GM18870 (cell line): ENCODE results near the gene PRR22.

Experiments used
- ATAC-seq: cut with Tn5 transposase; IDR thresholded peaks from one replicate; pipeline ENCODE4 v1.9.1; 2021; ENCODE audit warnings: moderate library complexity; ENCODE audit not compliant: unreplicated experiment

The PRR22 gene

GRCh38 chr19:5814123-5814851 is 29.7 kb upstream of the PRR22 start:
- ATAC-seq, result no peak

- no peak for ATAC-seq
Observed at GRCh38 chr19:5811117-5811516, 26.6 kb upstream of the PRR22 start.

GRCh38 chr19:5809469-5809868 is 24.9 kb upstream of the PRR22 start:
- no peak for ATAC-seq

- ATAC-seq, result no peak
Observed at GRCh38 chr19:5809053-5809452, 24.5 kb upstream of the PRR22 start.

GRCh38 chr19:5808120-5808816 is 23.7 kb upstream of the PRR22 start:
- ATAC-seq, result no peak

- no peak for ATAC-seq
Observed at GRCh38 chr19:5806905-5807304, 22.4 kb upstream of the PRR22 start.

GRCh38 chr19:5806133-5806489 is 21.6 kb upstream of the PRR22 start:
- ATAC-seq, result no peak

GRCh38 chr19:5805462-5806132 is 21.1 kb upstream of the PRR22 start:
- no peak for ATAC-seq

GRCh38 chr19:5804516-5805461 is 20.2 kb upstream of the PRR22 start, which contains the start of gene NRTN:
Gene NRTN, plus strand, starts transcription at chr19:5805067. Its CDS starts 19,099 bp downstream, at chr19:5824166.
- no peak for ATAC-seq

- no peak for ATAC-seq
Observed at GRCh38 chr19:5803752-5804515, 19.4 kb upstream of the PRR22 start.

GRCh38 chr19:5803441-5803751 is 18.9 kb upstream of the PRR22 start:
- no peak for ATAC-seq

- ATAC-seq, result no peak
Observed at GRCh38 chr19:5801796-5802619, 17.5 kb upstream of the PRR22 start.

- ATAC-seq, result no peak
Observed at GRCh38 chr19:5800361-5801270, 16.1 kb upstream of the PRR22 start.

GRCh38 chr19:5799247-5800241 is 15.0 kb upstream of the PRR22 start:
- no peak for ATAC-seq

- no peak for ATAC-seq
Observed at GRCh38 chr19:5798244-5798643, 13.7 kb upstream of the PRR22 start.

GRCh38 chr19:5795382-5795919 is 10.9 kb upstream of the PRR22 start:
- no peak for ATAC-seq

GRCh38 chr19:5793188-5793587 is 8.6 kb upstream of the PRR22 start:
- no peak for ATAC-seq
